Activated CD8-positive, alpha-beta T cell treated with anti-CD3 and anti-CD28 coated beads for 36 hours (primary cell): Measurements from ENCODE around the gene FAM53C. TPM values are rescaled to one million over a fixed set of nuclear protein-coding genes. Genes with fewer than 3 reads are reported as not detected.
"Not testable (repeated sequence)": the region's sequence is repeated elsewhere in the genome, so short reads cannot be mapped to it uniquely, and the experiment has no call there.

Experiments used
- ATAC-seq: fragments of 200-7000 bp; cut with Tn5 transposase; one replicate; pipeline ENCODE4 v1.10.0; 2021; ENCODE audit warnings: mild to moderate bottlenecking, moderate library complexity
- CTCF ChIA-PET: fragments of 350-600 bp; sonication (Branson Sonifier 250); formaldehyde crosslinking; loops from one replicate; lab custom pipeline; 2021; ENCODE audit warnings: antibody characterized with exemption; lab: Charles Lee
- POLR2A ChIA-PET: fragments of 350-600 bp; sonication (Branson Sonifier 250); formaldehyde crosslinking; loops from one replicate; lab custom pipeline; 2021; ENCODE audit warnings: antibody characterized with exemption; lab: Charles Lee
- DNase-seq: peaks from one replicate; pipeline ENCODE4 v3.0.0-alpha.2; 2020
- H3K27ac Mint-ChIP-seq: one replicate; pipeline ENCODE4 v1.8.0; 2021; ENCODE audit warnings: mild to moderate bottlenecking, mixed read lengths
- H3K27me3 Mint-ChIP-seq: one replicate; pipeline ENCODE4 v1.8.0; 2021; ENCODE audit warnings: mixed read lengths
- H3K36me3 Mint-ChIP-seq: one replicate; pipeline ENCODE4 v1.8.0; 2021; ENCODE audit warnings: low read depth, mixed read lengths
- H3K4me1 Mint-ChIP-seq: one replicate; pipeline ENCODE4 v1.8.0; 2021; ENCODE audit warnings: low read depth, mixed read lengths
- H3K4me3 Mint-ChIP-seq: one replicate; pipeline ENCODE4 v1.8.0; 2021; ENCODE audit warnings: mild to moderate bottlenecking, moderate library complexity, mixed read lengths
- H3K9me3 Mint-ChIP-seq: one replicate; pipeline ENCODE4 v1.8.0; 2021; ENCODE audit warnings: mixed read lengths
- CTCF ChIP-seq: fragments of 200-600 bp; IDR thresholded peaks from one replicate; pipeline ENCODE4 v1.8.0; 2022; ENCODE audit warnings: antibody characterized with exemption, mild to moderate bottlenecking
- intact Hi-C: fragments of 100-400 bp; cut with micrococcal nuclease; formaldehyde crosslinking; loops from one replicate; pipeline ENCODE4 v1.10.0; 2022
- total RNA-seq, 2 experiments: library from RNA; stranded (reverse); gene quantifications; one replicate each; pipeline ENCODE4 v1.2.3, GENCODE V29; 2021

FAM53C gene
- total RNA-seq, 2 experiments from 2014 or later = 25.8 to 29.1 TPM

GRCh38 chr5:138389332-138389731 is 51.3 kb downstream of the FAM53C start:
- TF ChIP-seq CTCF = no peak
- Mint-ChIP-seq H3K36me3 (peaks cover 23% of the 10 kb centered on the region), H3K9me3 (no peaks in the 10 kb centered on the region), H3K4me3 (no peak overlapping the region), H3K27me3 (no peaks in the 10 kb centered on the region), H3K4me1 (no peaks in the 10 kb centered on the region), H3K27ac (no peak overlapping the region)
- ChIA-PET CTCF (no interaction called here), POLR2A (no interaction called here)
- DNase-seq (no peak), ATAC-seq (no peak)
- intact Hi-C loops = no loop called here

- ATAC-seq = not testable (repeated sequence)
These were observed 51.8 kb downstream of the FAM53C start for GRCh38 chr5:138389911-138390310.

GRCh38 chr5:138391859-138392386 is 53.9 kb downstream of the FAM53C start:
- no peaks in the 10 kb centered on the region for H3K4me1 Mint-ChIP-seq
- intact Hi-C loops = no loop called here
- CTCF ChIA-PET = interaction anchor here (1.2 kb wide), 1 partner anchor 40 kb away, joined by 3 read pairs; the partner anchor contains the start of gene KDM3B
- no peak overlapping the region for H3K4me3 Mint-ChIP-seq
- TF ChIP-seq CTCF = no peak
- no peak for ATAC-seq
- peaks cover 24% of the 10 kb centered on the region for H3K36me3 Mint-ChIP-seq
- POLR2A ChIA-PET = no interaction called here
- H3K9me3 Mint-ChIP-seq = no peaks in the 10 kb centered on the region
- H3K27me3 Mint-ChIP-seq = no peaks in the 10 kb centered on the region
- H3K27ac Mint-ChIP-seq = no peak overlapping the region
- no peak for DNase-seq

More at GRCh38 chr5:138389911-138390310, 51.8 kb downstream of the FAM53C start:
- H3K9me3 Mint-ChIP-seq, H3K27ac Mint-ChIP-seq, POLR2A ChIA-PET, DNase-seq, intact Hi-C loops, H3K4me1 Mint-ChIP-seq, H3K4me3 Mint-ChIP-seq, H3K27me3 Mint-ChIP-seq: not testable (repeated sequence)
- H3K36me3 Mint-ChIP-seq = peaks cover 25% of the 10 kb centered on the region
- CTCF ChIA-PET = interaction anchor here (0.9 to 1.3 kb wide), 2 partner anchors 9 to 38 kb away, joined by 3 read pairs; partner anchors contain the start of gene KDM3B

Other genes with a start within 250 kb of the FAM53C start
- not detected for gene NME5, start 198.8 kb upstream of the FAM53C start, total RNA-seq
- gene BRD8, start 159.6 kb upstream of the FAM53C start, total RNA-seq = 10 to 100 TPM; 42.0 to 46.3 TPM
- 10 to 100 TPM; 50.7 to 51.4 TPM for gene KIF20A, start 159.2 kb upstream of the FAM53C start, total RNA-seq
- 10 to 100 TPM; 40.4 to 43.8 TPM for gene CDC23, start 124.9 kb upstream of the FAM53C start, total RNA-seq
- not detected for gene GFRA3, start 63.6 kb upstream of the FAM53C start, total RNA-seq
- gene CDC25C, start 6.5 kb upstream of the FAM53C start, total RNA-seq = 10 to 100 TPM; 12.2 to 14.6 TPM
- 10 to 100 TPM; 41.6 to 41.9 TPM for gene KDM3B, start 14.4 kb downstream of the FAM53C start, total RNA-seq
- 1 to 10 TPM; 2.9 to 3.1 TPM for gene REEP2, start 100.8 kb downstream of the FAM53C start, total RNA-seq
- 10 to 100 TPM; 46.0 to 46.4 TPM for gene EGR1, start 127.2 kb downstream of the FAM53C start, total RNA-seq
- 100 to 1,000 TPM; 154 to 161 TPM for gene ETF1, start 205.0 kb downstream of the FAM53C start, total RNA-seq
- gene HSPA9, start 237.1 kb downstream of the FAM53C start, total RNA-seq = 100 to 1,000 TPM; 426 to 442 TPM